Activated CD4-positive, alpha-beta T cell treated with anti-CD3 and anti-CD28 coated beads for 48 hours (primary cell): ENCODE measurements around the gene LARP1.
"Not testable (repeated sequence)": the region's sequence is repeated elsewhere in the genome, so short reads cannot be mapped to it uniquely, and the experiment has no call there.

ENCODE experiments used
- DNase-seq: peaks from one replicate; pipeline ENCODE4 v3.0.0-alpha.2; 2020

The LARP1 gene

GRCh38 chr5:154830596-154830995 is 75.4 kb downstream of the LARP1 start:
- DNase-seq: no peak

- no peak for DNase-seq
Observed at GRCh38 chr5:154831451-154831850, 76.3 kb downstream of the LARP1 start.

DNA sequence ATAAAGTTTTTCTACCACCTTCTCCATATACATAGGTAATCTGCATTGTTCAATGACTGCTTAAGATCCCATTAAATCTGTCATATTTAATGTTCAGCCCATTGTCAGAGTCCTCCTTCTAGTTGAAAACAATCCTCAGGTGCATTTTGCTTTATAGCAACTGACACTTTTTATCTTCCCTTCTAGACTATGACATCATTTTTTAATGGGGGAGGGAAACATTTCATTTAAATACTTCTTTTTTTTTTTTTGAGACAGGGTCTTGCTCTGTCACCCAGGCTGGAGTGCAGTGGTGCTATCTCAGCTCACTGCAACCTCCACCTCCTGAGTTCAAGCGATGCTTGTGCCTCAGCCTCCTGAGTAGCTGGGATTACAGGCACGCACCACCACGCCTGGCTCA is 77.6 kb downstream of the LARP1 start:
- DNase-seq: not testable (repeated sequence)

DNA sequence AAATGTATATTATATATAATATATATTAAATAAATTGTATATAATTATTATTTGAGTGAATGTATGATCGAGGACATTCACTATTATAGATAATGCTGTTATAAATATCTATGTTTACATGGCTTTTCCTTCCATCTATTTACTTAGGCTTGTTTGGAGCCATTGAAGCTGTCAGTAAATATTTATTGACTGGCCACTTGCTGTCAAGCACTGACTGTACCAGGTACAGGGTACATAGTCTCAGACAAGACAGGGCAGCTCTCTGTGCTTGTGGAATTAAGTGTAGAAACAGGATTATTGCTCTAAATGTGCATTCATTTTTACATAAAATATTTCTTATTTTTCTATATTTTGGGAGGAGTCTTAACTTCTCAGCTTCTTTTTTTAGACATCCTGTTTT is 78.9 kb downstream of the LARP1 start:
- no peak for DNase-seq

DNA sequence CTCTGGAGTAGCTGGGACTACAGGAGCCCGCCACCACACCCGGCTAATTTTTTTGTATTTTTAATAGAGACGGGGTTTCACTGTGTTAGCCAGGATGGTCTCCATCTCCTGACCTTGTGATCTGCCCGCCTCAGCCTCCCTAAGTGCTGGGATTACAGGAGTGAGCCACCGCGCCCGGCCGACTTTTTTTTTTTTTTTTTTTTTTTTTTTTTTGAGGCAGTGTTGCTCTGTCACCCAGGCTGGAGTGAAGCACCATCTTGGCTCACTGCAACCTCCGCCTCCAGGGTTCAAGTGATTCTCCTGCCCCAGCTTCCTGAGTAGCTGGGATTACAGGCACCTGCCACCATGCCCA is 80.5 kb downstream of the LARP1 start:
- not testable (repeated sequence) for DNase-seq

DNA sequence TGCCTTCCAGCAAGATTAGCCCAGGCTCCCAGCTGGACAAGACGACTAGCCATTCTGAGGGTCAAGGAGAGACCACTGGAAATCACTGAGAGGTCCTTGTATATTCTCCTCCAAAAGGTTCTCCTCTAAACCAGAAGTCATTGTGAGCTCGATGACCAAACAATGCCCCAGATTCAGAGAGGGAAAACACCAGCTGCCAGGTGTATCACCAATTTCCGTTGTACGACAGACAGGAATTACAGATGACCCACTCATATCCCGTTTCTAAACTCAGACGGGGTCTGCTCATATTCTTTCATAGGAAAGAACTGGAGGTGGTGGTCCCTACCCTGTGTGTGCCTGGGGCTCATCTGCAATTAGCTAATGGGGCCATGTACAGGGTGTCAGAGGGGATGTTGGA is 81.0 kb downstream of the LARP1 start:
- DNase-seq: no peak

DNA sequence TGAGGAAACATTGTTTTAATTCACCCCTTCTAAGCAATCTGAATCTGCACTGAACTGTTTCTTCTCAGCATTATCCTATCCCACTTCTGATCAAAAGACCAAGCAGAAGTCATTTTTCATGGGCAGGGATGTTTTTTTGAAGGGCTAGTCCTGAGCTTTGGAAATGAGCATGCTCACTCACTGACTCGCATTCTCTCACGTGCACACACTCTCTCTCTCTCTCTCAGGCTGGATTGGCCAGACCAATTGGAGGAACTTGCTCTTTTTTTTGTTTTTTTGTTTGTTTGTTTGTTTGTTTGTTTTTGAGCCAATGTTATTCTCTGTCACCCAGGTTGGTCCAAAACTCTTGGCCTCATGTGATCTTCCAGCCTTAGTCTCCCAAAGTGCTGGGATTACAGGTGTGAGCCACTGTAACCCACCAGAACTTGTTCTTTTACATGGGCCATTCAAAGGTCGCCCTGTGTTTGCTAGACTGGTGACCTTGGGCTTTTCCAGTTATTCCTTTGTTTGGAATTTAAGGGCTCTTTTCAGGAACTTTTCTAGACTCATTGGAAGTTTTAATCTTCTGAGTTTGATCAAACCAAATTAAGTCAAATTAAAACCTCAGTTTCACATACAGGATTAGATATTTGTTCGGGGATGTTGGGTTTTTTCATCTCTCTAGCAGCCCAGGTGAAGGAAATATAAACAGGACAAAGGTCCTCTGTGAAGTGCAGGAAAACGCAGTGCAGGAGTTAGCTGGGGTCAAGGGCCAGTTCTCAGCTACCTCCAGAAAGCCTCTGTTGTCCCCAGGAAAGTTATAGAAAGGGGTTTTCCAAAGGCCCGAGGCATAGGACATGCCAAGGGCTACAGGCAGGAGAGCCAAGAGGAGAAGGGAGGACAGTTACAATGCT is 82.1 kb downstream of the LARP1 start:
- DNase-seq: no peak

DNA sequence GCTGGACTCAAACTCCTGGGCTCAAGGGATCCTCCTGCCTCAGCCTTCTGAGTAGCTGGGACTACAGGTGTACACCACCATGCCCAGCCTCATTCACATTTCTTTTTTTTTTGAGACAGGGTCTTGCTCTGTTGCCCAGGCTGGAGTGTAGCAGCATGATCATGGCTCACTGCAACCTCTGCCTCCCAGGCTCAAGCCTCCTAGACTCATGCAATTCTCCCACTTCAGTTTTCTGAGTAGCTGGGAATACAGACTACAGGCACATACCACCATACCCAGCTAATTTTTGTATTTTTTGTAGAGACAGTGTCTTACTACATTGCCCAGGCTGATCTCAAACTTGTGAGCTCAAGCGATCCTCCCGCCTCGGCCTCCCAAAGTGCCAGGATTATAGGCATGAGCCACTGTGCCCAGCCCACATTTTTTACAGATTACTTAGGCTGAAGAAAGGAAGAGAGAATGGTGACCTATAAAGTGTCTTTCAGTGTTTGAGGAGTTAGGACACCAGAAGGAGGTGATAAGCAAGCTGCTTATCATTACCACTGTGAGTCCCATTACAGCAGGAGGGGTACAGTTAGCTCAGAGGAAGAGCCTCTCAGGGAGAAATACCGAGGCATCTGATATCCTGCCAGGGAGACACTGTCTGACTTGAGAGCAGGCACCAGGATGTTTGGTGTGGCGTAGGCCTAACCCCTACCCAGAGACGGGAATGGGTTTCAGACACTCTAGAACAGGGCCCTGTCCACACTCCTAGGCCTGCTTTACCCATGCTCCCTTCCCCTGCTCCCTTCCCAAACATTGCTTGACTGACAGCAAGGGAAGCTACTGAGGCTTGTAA is 85.5 kb downstream of the LARP1 start:
- no peak for DNase-seq

DNA sequence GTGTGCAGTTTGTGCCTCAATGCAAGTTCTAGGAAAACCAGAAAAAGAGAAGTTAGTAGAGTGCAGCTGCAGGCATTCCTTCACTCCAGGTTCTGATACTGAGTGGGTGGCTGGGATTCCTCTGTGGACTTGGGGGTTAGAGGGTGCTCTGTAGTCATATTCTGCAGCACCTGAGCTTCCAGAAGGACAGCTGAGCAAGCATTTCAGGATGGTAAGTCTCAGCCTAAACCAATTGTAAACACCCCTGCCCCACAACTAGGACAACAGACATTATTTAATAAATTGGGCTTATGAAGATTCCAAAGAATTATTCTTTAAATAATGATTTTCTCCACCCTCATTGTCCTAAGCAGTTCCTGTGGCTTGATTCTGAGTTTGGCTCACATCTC is 86.1 kb downstream of the LARP1 start:
- no peak for DNase-seq

- DNase-seq: no peak
Observed at GRCh38 chr5:154842689-154843530, 87.7 kb downstream of the LARP1 start.

- DNase-seq: no peak
Observed at GRCh38 chr5:154844809-154845208, 89.6 kb downstream of the LARP1 start.

GRCh38 chr5:154849264-154849785 is 94.1 kb downstream of the LARP1 start:
- no peak for DNase-seq

DNA sequence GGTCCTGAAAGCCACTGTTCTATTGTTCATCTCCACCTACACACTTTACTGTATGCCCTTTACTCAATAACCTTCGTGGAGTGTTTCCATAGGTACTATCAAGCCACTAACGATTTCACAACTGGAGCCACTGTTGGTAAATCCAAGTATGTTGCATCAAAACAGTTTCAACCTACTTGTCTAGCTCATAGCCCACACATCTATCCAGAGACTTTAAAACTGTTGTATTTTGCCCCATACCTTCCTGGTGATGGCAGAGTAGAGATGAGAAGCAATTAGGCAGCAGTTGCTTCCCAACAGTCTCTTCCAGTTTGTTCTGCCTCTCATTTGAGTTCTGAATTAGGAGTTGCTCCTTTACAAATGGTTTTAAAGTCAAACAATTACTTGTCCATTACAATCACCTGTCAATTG is 94.6 kb downstream of the LARP1 start:
- no peak for DNase-seq

DNA sequence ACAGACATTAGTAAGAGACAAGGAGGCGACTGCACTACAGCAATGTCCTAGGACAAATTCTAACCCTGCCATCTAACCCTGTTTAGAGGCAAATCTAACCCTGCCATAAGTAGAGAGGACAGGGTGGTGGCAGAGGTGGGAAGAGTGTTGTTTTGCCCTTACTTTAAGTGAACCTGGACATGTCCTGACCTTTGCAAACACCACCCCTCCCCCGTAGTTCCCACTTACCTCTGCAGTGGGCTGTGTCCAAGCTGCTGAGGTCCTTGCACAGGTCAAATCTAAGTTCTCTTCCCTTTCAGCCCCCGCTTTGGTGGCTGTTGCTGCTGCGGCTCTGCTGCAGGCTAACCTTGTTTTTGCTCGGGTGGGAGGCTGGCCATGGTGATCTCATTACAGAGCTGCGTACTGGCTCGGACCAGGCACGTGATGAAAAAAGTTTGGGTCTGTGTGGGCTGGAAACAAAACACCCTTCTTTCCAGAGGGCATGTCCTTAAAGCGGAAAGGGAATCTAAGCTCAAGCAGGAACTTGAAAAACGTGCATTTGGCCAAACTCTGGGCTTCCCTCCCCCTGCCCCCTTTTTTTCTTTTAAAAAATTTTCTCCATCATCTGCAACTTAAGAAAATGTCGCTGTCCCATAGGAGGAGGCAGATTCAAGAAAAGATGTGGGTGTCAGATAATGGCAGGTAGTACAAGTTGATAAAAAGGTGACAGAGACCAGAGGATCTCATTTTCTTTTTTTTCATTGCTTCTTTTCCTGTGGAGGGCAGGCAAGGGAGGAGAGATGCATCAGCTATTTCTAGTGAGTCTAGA is 95.3 kb downstream of the LARP1 start, which contains the start of gene FAXDC2:
Gene FAXDC2, minus strand, starts transcription at position 349 of the 808 bp plus-strand sequence. CDS start 12,425 bp downstream, outside the sequence.
- DNase-seq: no peak

GRCh38 chr5:154851351-154851750 is 96.2 kb downstream of the LARP1 start:
- no peak for DNase-seq

DNA sequence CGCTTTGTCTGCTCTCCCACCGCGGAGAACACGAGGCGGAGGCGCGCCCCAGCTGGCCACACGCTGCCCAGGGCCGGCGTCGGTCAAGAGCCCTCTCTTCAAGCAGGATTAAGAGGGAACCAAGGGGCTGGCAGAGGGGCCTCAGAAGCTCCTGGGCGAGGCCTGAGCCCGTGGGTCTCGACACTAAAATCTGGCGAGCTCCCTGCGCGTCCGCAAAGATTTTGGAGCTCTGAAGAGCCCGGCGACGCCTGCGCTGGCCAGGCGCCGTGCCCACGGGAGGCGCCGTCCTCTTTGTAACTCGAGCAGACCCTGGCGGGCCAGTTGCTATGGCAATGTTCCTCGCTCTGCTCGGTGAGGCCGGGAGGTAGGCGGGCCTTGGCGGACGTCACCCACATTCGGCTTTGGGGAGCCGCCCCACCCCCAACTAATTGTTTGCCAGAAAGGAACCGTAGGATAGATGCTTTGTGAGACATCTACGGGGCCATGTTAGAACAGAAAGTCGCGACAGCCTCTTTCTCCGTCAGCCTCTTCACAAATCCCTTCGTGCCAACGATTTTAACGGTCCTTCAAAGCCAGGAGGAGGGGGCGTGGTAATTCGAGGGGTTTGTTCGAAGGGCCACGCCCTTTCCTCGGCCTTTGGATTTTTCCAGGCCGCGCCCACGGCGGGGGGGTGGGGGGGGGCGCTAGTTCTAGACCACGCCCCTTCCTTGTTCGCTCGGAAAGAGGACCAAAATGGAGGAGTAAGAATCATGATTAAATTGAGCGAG is 102.5 kb downstream of the LARP1 start:
- DNase-seq: peak; percentile 89

GRCh38 chr5:154858297-154858971 is 103.3 kb downstream of the LARP1 start, which contains the start of gene CNOT8:
TSS of gene CNOT8 (plus strand) at chr5:154858627. CDS start at chr5:154863279, 4,652 bp downstream.
- peak; percentile 99 for DNase-seq

- DNase-seq: no peak
Observed at GRCh38 chr5:154858972-154859871, 104.0 kb downstream of the LARP1 start.

DNA sequence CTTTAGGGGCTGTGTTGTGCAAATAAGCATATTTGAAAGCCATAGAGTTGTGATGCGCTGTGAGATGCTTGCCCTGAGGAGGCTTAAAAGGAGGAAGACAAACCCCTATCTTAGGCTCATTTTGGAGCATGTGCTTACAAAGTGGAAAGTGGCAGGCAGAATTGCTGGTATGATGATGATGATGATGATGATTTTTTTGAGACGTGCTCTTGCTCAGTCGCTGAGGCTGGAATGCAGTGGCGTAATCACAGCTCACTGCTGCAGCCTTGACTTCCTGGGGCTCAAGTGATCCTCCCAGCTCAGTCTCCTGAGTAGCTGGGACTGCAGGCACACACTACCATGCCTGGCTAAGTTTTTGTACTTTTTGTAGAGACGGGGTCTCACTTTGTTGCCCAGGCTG is 104.9 kb downstream of the LARP1 start:
- peak; percentile 33 for DNase-seq
